Frontal cortex (tissue), 4 donors: Measurements from ENCODE around the gene LUC7L3. TPM values are rescaled to one million over a fixed set of nuclear protein-coding genes. Genes with fewer than 3 reads are reported as not detected.

Experiments used
- DNase-seq, 2 donors: peaks; one replicate each; pipeline ENCODE4 v3.0.0; 2012; ENCODE audit warnings: low spot score in 2 of 2
- FAIRE-seq: peaks from 2 replicates; lab custom pipeline; 2012; peaks lifted over from hg19 to GRCh38; lab: Jason Lieb, UNC
- total RNA-seq: library from RNA; depleted of rRNA; stranded (reverse); fragments of >200 nt; gene quantifications from one replicate; pipeline ENCODE4 v1.2.3, GENCODE V29; 2014
- donor health status: control.
- donor health status: control.
- donor health status: control.

The LUC7L3 gene
- total RNA-seq, 1 donor from 2014 or later: 115 TPM

GRCh38 chr17:50685691-50686493 is 33.5 kb upstream of the LUC7L3 start:
- DNase-seq: no peak
- FAIRE-seq: no peak

- no peak for DNase-seq
- FAIRE-seq: no peak
Observed at GRCh38 chr17:50686494-50687199, 32.8 kb upstream of the LUC7L3 start.

- DNase-seq (no peak), FAIRE-seq (no peak)
Observed at GRCh38 chr17:50687200-50688066, 32.0 kb upstream of the LUC7L3 start.

- no peak for DNase-seq
- FAIRE-seq: no peak
Observed at GRCh38 chr17:50688245-50688644, 31.2 kb upstream of the LUC7L3 start.

GRCh38 chr17:50689251-50689650 is 30.2 kb upstream of the LUC7L3 start:
- FAIRE-seq: no peak

GRCh38 chr17:50689956-50690886 is 29.2 kb upstream of the LUC7L3 start:
- peak in 1 of 2 donors; percentile 25 for DNase-seq
- no peak for FAIRE-seq

More at GRCh38 chr17:50689251-50689650, 30.2 kb upstream of the LUC7L3 start:
- DNase-seq: no peak

- DNase-seq: no peak
- no peak for FAIRE-seq
Observed at GRCh38 chr17:50690887-50691549, 28.4 kb upstream of the LUC7L3 start.

- FAIRE-seq: no peak
- no peak for DNase-seq
Observed at GRCh38 chr17:50691550-50692447, 27.6 kb upstream of the LUC7L3 start.

- no peak for DNase-seq
- FAIRE-seq: no peak
Observed at GRCh38 chr17:50692448-50693035, 26.9 kb upstream of the LUC7L3 start.

- FAIRE-seq (no peak), DNase-seq (no peak)
Observed at GRCh38 chr17:50693036-50693682, 26.2 kb upstream of the LUC7L3 start.

- DNase-seq: no peak
- FAIRE-seq: no peak
Observed at GRCh38 chr17:50696365-50696879, 23.0 kb upstream of the LUC7L3 start.

GRCh38 chr17:50697062-50697461 is 22.3 kb upstream of the LUC7L3 start:
- no peak for DNase-seq

GRCh38 chr17:50697663-50698272 is 21.6 kb upstream of the LUC7L3 start:
- FAIRE-seq (no peak), DNase-seq (no peak)

More at GRCh38 chr17:50697062-50697461, 22.3 kb upstream of the LUC7L3 start:
- FAIRE-seq: no peak

GRCh38 chr17:50699410-50699809 is 20.0 kb upstream of the LUC7L3 start:
- no peak for DNase-seq
- FAIRE-seq: no peak

- FAIRE-seq (no peak), DNase-seq (no peak)
Observed at GRCh38 chr17:50703162-50703561, 16.2 kb upstream of the LUC7L3 start.
